GM23338 (cell line): ENCODE results near the gene THUMPD3. TPM values are rescaled to one million over a fixed set of nuclear protein-coding genes. Genes with fewer than 3 reads are reported as not detected.

Source experiments
- ATAC-seq: fragments of 200-7000 bp; cut with Tn5 transposase; 3 replicates; pipeline ENCODE4 v1.9.1; 2020
- DNase-seq: peaks from one replicate; pipeline ENCODE4 v3.0.0-alpha.2; 2015; ENCODE audit warnings: low spot score
- H2AFZ ChIP-seq: fragments of 200-600 bp; sonication (generic); 2 replicates; pipeline ENCODE4 v1.8.0; 2016; ENCODE audit warnings: antibody characterized with exemption, mild to moderate bottlenecking, moderate library complexity
- H3F3A ChIP-seq: fragments of 200-600 bp; sonication (generic); replicated peaks from 2 replicates; pipeline ENCODE4 v1.8.0; 2017; ENCODE audit warnings: antibody characterized with exemption, mixed run types, low read depth
- H3K27ac ChIP-seq: fragments of 200-600 bp; sonication (generic); 2 replicates; pipeline ENCODE4 v1.6.1; 2016; ENCODE audit warnings: low read depth
- H3K27me3 ChIP-seq: fragments of 200-600 bp; sonication (generic); 2 replicates; pipeline ENCODE4 v1.8.0; 2016; ENCODE audit warnings: mild to moderate bottlenecking, mixed run types, moderate library complexity; ENCODE audit not compliant: insufficient read depth
- H3K36me3 ChIP-seq: fragments of 200-600 bp; sonication (generic); 2 replicates; pipeline ENCODE4 v1.8.0; 2016; ENCODE audit warnings: mild to moderate bottlenecking; ENCODE audit not compliant: insufficient read depth
- H3K4me1 ChIP-seq: fragments of 200-600 bp; sonication (generic); 2 replicates; pipeline ENCODE4 v1.8.0; 2016; ENCODE audit warnings: mild to moderate bottlenecking, moderate library complexity; ENCODE audit not compliant: insufficient read depth
- H3K4me2 ChIP-seq: fragments of 200-600 bp; sonication (generic); 2 replicates; pipeline ENCODE4 v1.7.1; 2017; ENCODE audit warnings: mixed run types
- H3K4me3 ChIP-seq: fragments of 200-600 bp; sonication (generic); 2 replicates; pipeline ENCODE4 v1.6.1; 2016; ENCODE audit warnings: mixed run types
- H3K79me2 ChIP-seq: fragments of 200-600 bp; sonication (generic); replicated peaks from 2 replicates; pipeline ENCODE4 v1.8.0; 2017; ENCODE audit warnings: mild to moderate bottlenecking; ENCODE audit not compliant: insufficient read depth
- H3K9me2 ChIP-seq: fragments of 200-600 bp; sonication (generic); 2 replicates; pipeline ENCODE4 v1.8.0; 2017; ENCODE audit not compliant: insufficient read depth
- H4K20me1 ChIP-seq: fragments of 200-600 bp; sonication (generic); replicated peaks from 2 replicates; pipeline ENCODE4 v1.8.0; 2017; ENCODE audit warnings: mild to moderate bottlenecking; ENCODE audit not compliant: insufficient read depth
- H3K27ac Mint-ChIP-seq: 2 replicates; pipeline ENCODE4 v1.8.0; 2020; ENCODE audit warnings: inconsistent platforms, mild to moderate bottlenecking, moderate library complexity, mixed read lengths
- H3K27me3 Mint-ChIP-seq: 3 replicates; pipeline ENCODE4 v1.8.0; 2022; ENCODE audit warnings: low read depth, mild to moderate bottlenecking, moderate library complexity, mixed read lengths, inconsistent platforms; ENCODE audit not compliant: insufficient read depth, poor library complexity
- H3K36me3 Mint-ChIP-seq: 3 replicates; pipeline ENCODE4 v1.8.0; 2021; ENCODE audit warnings: low read depth, mild to moderate bottlenecking, inconsistent platforms, moderate library complexity, mixed read lengths
- H3K4me1 Mint-ChIP-seq: 3 replicates; pipeline ENCODE4 v1.8.0; 2020; ENCODE audit warnings: mild to moderate bottlenecking, inconsistent platforms, mixed read lengths
- H3K4me3 Mint-ChIP-seq: 3 replicates; pipeline ENCODE4 v1.8.0; 2021; ENCODE audit warnings: moderate library complexity, mild to moderate bottlenecking, inconsistent platforms, mixed read lengths
- H3K9me3 Mint-ChIP-seq: 3 replicates; pipeline ENCODE4 v1.8.0; 2020; ENCODE audit warnings: moderate library complexity, mild to moderate bottlenecking, inconsistent platforms, mixed read lengths
- CREB1 ChIP-seq: fragments of 250-450 bp; sonication (Bioruptor Pico); IDR thresholded peaks from 2 replicates; pipeline ENCODE4 v1.5.0; 2020; ENCODE audit warnings: low read depth, mild to moderate bottlenecking, moderate library complexity
- EZH2 ChIP-seq: fragments of 200-600 bp; sonication (generic); IDR thresholded peaks from one replicate; pipeline ENCODE4 v1.8.0; 2017; ENCODE audit warnings: antibody characterized with exemption, mild to moderate bottlenecking, low read depth; ENCODE audit not compliant: unreplicated experiment
- STAT1 ChIP-seq: IDR thresholded peaks from one replicate; pipeline ENCODE4 v1.6.1; 2016; ENCODE audit warnings: antibody characterized with exemption; ENCODE audit not compliant: unreplicated experiment
- polyA plus RNA-seq: library from polyadenylated mRNA; unstranded; fragments of >200 nt; fragmentation: Nextera tagmentation; extraction: Ambion mirVana; gene quantifications from 2 replicates; pipeline ENCODE4 v1.2.1, GENCODE V29; 2016
- total RNA-seq: library from RNA; depleted of rRNA; stranded (reverse); fragments of >200 nt; shearing (Covaris generic); gene quantifications from 2 replicates; pipeline ENCODE4 v1.2.3, GENCODE V29; 2014
- TF ChIP-seq, protein P1 (sequence below): fragments of 250-450 bp; sonication (Bioruptor Pico); IDR thresholded peaks from 2 replicates; pipeline ENCODE4 v1.5.0; 2020; ENCODE audit warnings: mild to moderate bottlenecking, moderate library complexity
- TF ChIP-seq, protein P2 (sequence below): IDR thresholded peaks from 2 replicates; pipeline ENCODE4 v1.6.1; 2016; ENCODE audit warnings: antibody characterized with exemption

THUMPD3 gene
- total and polyA plus RNA-seq, 2 experiments from 2014 or later, result 30.1 to 54.1 TPM

DNA sequence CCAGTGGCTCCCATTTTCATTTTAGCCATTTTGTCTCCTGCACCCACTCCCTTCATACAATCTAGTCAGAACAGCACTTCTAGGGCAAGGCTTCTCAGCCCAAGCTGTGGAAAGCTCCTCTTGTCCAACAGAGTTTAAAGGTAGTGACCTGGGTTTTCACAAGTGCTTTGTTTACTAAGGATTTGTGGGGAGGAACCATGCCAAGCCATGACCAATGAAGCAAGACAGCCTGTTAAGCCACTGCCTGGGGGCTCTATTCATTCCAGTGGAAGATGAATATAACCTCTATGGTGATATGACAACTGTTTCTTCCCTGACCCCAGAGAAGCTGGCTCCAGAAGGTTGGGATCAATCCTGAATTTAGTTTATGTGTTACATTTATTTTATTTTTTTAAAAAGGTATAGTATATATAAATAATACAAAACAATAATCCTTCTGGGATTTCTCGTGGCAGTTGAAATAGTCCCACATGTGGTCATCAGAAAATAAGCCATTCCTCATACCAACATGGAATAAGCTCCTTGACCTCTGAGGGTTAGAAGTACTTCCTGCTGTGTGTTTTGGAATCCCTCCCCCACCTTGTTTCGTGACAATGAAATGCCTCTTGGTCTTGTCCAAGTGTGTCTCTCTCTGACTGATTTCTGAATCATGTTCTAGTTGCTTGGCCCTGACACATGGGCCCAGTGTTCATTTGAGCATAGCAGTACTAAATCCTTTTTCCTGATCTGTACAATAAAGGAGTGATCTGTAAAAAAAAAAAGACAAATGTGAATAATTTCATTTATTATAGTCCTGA lies 13.3 kb upstream of the THUMPD3 start (continued):
- TF ChIP-seq, protein P1, sequence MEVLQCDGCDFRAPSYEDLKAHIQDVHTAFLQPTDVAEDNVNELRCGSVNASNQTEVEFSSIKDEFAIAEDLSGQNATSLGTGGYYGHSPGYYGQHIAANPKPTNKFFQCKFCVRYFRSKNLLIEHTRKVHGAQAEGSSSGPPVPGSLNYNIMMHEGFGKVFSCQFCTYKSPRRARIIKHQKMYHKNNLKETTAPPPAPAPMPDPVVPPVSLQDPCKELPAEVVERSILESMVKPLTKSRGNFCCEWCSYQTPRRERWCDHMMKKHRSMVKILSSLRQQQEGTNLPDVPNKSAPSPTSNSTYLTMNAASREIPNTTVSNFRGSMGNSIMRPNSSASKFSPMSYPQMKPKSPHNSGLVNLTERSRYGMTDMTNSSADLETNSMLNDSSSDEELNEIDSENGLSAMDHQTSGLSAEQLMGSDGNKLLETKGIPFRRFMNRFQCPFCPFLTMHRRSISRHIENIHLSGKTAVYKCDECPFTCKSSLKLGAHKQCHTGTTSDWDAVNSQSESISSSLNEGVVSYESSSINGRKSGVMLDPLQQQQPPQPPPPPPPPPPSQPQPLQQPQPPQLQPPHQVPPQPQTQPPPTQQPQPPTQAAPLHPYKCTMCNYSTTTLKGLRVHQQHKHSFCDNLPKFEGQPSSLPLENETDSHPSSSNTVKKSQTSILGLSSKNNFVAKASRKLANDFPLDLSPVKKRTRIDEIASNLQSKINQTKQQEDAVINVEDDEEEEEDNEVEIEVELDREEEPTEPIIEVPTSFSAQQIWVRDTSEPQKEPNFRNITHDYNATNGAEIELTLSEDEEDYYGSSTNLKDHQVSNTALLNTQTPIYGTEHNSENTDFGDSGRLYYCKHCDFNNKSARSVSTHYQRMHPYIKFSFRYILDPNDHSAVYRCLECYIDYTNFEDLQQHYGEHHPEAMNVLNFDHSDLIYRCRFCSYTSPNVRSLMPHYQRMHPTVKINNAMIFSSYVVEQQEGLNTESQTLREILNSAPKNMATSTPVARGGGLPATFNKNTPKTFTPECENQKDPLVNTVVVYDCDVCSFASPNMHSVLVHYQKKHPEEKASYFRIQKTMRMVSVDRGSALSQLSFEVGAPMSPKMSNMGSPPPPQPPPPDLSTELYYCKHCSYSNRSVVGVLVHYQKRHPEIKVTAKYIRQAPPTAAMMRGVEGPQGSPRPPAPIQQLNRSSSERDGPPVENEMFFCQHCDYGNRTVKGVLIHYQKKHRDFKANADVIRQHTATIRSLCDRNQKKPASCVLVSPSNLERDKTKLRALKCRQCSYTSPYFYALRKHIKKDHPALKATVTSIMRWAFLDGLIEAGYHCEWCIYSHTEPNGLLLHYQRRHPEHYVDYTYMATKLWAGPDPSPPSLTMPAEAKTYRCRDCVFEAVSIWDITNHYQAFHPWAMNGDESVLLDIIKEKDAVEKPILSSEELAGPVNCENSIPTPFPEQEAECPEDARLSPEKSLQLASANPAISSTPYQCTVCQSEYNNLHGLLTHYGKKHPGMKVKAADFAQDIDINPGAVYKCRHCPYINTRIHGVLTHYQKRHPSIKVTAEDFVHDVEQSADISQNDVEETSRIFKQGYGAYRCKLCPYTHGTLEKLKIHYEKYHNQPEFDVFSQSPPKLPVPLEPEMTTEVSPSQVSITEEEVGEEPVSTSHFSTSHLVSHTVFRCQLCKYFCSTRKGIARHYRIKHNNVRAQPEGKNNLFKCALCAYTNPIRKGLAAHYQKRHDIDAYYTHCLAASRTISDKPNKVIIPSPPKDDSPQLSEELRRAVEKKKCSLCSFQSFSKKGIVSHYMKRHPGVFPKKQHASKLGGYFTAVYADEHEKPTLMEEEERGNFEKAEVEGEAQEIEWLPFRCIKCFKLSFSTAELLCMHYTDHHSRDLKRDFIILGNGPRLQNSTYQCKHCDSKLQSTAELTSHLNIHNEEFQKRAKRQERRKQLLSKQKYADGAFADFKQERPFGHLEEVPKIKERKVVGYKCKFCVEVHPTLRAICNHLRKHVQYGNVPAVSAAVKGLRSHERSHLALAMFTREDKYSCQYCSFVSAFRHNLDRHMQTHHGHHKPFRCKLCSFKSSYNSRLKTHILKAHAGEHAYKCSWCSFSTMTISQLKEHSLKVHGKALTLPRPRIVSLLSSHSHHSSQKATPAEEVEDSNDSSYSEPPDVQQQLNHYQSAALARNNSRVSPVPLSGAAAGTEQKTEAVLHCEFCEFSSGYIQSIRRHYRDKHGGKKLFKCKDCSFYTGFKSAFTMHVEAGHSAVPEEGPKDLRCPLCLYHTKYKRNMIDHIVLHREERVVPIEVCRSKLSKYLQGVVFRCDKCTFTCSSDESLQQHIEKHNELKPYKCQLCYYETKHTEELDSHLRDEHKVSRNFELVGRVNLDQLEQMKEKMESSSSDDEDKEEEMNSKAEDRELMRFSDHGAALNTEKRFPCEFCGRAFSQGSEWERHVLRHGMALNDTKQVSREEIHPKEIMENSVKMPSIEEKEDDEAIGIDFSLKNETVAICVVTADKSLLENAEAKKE (CRISPR knock-in tag), result no peak
- TF ChIP-seq STAT1, result no peak
- TF ChIP-seq, protein P2, sequence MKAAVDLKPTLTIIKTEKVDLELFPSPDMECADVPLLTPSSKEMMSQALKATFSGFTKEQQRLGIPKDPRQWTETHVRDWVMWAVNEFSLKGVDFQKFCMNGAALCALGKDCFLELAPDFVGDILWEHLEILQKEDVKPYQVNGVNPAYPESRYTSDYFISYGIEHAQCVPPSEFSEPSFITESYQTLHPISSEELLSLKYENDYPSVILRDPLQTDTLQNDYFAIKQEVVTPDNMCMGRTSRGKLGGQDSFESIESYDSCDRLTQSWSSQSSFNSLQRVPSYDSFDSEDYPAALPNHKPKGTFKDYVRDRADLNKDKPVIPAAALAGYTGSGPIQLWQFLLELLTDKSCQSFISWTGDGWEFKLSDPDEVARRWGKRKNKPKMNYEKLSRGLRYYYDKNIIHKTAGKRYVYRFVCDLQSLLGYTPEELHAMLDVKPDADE, result no peak

DNA sequence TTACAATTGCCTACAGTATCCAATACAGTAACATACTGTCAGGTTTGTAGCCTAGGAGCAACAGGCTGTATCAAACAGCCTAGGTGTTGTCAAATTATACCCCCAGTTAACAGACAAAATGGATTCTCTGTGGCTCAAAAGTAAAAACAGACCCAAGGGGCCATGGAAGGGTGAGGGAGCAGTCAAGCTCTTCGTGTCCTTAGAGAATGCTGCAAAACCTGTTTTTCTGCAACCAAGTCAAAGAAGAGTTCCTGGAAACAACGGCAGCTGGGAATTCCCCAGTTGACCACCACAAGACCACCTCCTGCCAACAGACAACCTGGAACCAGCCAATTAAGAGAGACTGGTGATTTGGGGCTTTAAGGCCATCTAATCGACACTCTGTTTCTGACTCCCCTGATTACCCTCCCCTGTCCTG lies 11.1 kb upstream of the THUMPD3 start:
- no peaks in the 10 kb centered on the region for H3K27me3 ChIP-seq
- no peaks in the 10 kb centered on the region for H3K79me2 ChIP-seq
- H3K4me1 ChIP-seq, result peaks cover 25% of the 10 kb centered on the region
- Mint-ChIP-seq H3K4me3 (peak overlapping the region; percentile 48), H3K27me3 (no peaks in the 10 kb centered on the region), H3K9me3 (no peaks in the 10 kb centered on the region), H3K27ac (peak overlapping the region; percentile 97), H3K4me1 (peaks cover 58% of the 10 kb centered on the region), H3K36me3 (peaks cover 12% of the 10 kb centered on the region)
- peak; percentile 96 for DNase-seq
- H4K20me1 ChIP-seq, result no peaks in the 10 kb centered on the region
- H3F3A ChIP-seq, result no peaks in the 10 kb centered on the region
- H2AFZ ChIP-seq, result no peak overlapping the region
- peak overlapping the region; percentile 85 for H3K27ac ChIP-seq
- H3K9me2 ChIP-seq, result no peaks in the 10 kb centered on the region
- peak overlapping the region; percentile 19 for H3K4me3 ChIP-seq
- H3K36me3 ChIP-seq, result no peaks in the 10 kb centered on the region
- H3K4me2 ChIP-seq, result peak overlapping the region; percentile 42
- ATAC-seq, result peak; percentile 82
- TF ChIP-seq, protein P1 (CRISPR knock-in tag), result peak; percentile 40; the same call in 1 of the 2 replicates
- TF ChIP-seq CREB1 (CRISPR knock-in tag) (peak; percentile 36; the same call in 1 of the 2 replicates), EZH2 (no peak)
